Adrenal gland (tissue), 12 donors: ENCODE results near the gene ARHGAP31. TPM values are rescaled to one million over a fixed set of nuclear protein-coding genes. Genes with fewer than 3 reads are reported as not detected.

ENCODE experiments used
- DNase-seq, 7 donors: peaks; one replicate each; pipeline ENCODE4 v3.0.0-alpha.2; 2019 to 2020
- H3K27ac ChIP-seq, 5 donors: fragments of 200-600 bp; sonication (generic) in 4 of 5; 1 replicate in 3 of 5; 2 replicates in 2 of 5; pipeline versions ENCODE4 v1.5.1 to v1.8.0; 2016 to 2020; ENCODE audit warnings: mild to moderate bottlenecking in 1 of 5
- H3K27me3 ChIP-seq: fragments of 200-600 bp; 2 replicates; pipeline ENCODE4 v1.8.0; 2021
- H3K36me3 ChIP-seq, 2 donors: fragments of 200-600 bp; replicated peaks in 1 of 2; 1 replicate in 1 of 2; 2 replicates in 1 of 2; pipeline versions ENCODE4 v1.5.1 to v1.8.0; 2018 to 2022
- H3K4me1 ChIP-seq, 2 donors: fragments of 200-600 bp; replicated peaks in 1 of 2; 1 replicate in 1 of 2; 2 replicates in 1 of 2; pipeline versions ENCODE4 v1.5.1 to v1.8.0; 2018 to 2021
- H3K4me3 ChIP-seq, 4 donors: fragments of 200-600 bp; sonication (generic) in 3 of 4; one replicate each; pipeline ENCODE4 v1.5.1; 2016 to 2018
- H3K9me3 ChIP-seq, 3 donors: fragments of 200-600 bp; sonication (generic) in 1 of 3; replicated peaks in 1 of 3; 1 replicate in 2 of 3; 2 replicates in 1 of 3; pipeline versions ENCODE4 v1.5.1 to v1.8.0; 2016 to 2021
- POLR2A ChIP-seq, 2 donors: fragments of 450-650 bp; IDR thresholded peaks; one replicate each; pipeline ENCODE4 v1.6.1; 2017; ENCODE audit warnings: antibody characterized with exemption in 2 of 2, mild to moderate bottlenecking in 2 of 2, moderate library complexity in 1 of 2
- WGBS, 4 donors: extraction: QIAGEN DNeasy Blood & Tissue Kit in 2 of 4; methylation state at CpG; one replicate each; pipeline versions ENCODE4 v1.1.5 to v1.1.7; 2013 to 2017; 5-methylcytosine and 5-hydroxymethylcytosine counted together
- intact Hi-C, 2 donors: fragments of 100-400 bp; cut with DNase I; formaldehyde crosslinking; loops; one replicate each; pipeline versions ENCODE4 v1.14.1 to v1.15.0; 2022 to 2023
- polyA plus RNA-seq, 3 donors: library from polyadenylated mRNA; stranded (reverse); fragments of 200-250 nt in 2 of 3; fragments of 350-450 nt in 1 of 3; fragmentation: Illumina TruSeq in 1 of 3; extraction: RNeasy Lipid Tissue Mini Kit (QIAGEN cat#74804) in 1 of 3; gene quantifications; one replicate each; pipeline ENCODE4 v1.2.3, GENCODE V29; 2013 to 2014
- total RNA-seq, 9 donors: library from RNA; depleted of rRNA in 4 of 9; stranded (reverse); fragments of >200 nt in 4 of 9; fragments of 120-200 nt in 1 of 9; fragmentation: NEBNext Ultra II Directional in 1 of 9; extraction: Animal tissue kit (Norgen Biotek cat#: 25700) in 1 of 9; gene quantifications; one replicate each; pipeline versions ENCODE4 v1.1.0 to v1.2.4, GENCODE V29; 2013 to 2023
- TF ChIP-seq, protein P1 (sequence below), 6 experiments: fragments of 450-650 bp in 4 of 6; fragments of 200-600 bp in 2 of 6; sonication (generic) in 1 of 6; IDR thresholded peaks; 1 replicate in 5 of 6; 2 replicates in 1 of 6; pipeline versions ENCODE4 v1.5.1 to v1.8.0; 2016 to 2021; ENCODE audit warnings: antibody characterized with exemption in 6 of 6, mild to moderate bottlenecking in 2 of 6, moderate library complexity in 1 of 6
- donor health status: healthy with polysubstance abuse.
- donor health status: Bipolar disorder and iron deficiency.
- donor health status: DM: yes; HTN: yes; CAD: no.
- donor health status: DM: no; HTN: no; CAD: no.
- donor health status: DM: no; HTN: no; CAD: no.
- donor health status: DM: yes; HTN: yes; CAD: no.

The ARHGAP31 gene
- total and polyA plus RNA-seq, 12 donors: 2.9 to 21.8 (median 9.4) TPM

DNA sequence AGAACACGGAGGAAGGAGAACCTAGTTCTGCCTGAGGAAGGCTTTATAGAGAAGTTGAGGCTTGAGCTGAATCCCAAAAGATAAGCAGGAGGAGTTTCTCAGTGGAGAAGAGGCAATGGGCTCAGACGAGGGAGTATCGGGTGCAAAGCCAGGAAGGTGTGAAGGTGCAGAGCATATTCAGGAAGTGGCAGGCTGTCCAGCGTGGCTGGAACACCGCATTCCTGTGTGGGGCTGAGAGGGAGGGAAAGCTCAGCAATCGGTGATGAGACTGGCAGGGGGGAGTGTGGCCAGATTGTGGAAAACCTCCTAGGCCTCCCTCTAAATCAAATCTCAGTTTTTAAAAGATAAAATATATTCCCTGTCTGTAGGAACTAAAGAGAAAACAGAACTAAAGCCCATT lies 63.0 kb downstream of the ARHGAP31 start:
- Histone ChIP-seq H3K27ac (no peak overlapping the region), H3K36me3 (no peaks in the 10 kb centered on the region), H3K4me3 (no peak overlapping the region), H3K9me3 (no peaks in the 10 kb centered on the region), H3K4me1 (peaks cover 0 to 9% of the 10 kb centered on the region in 2 donors), H3K27me3 (no peaks in the 10 kb centered on the region)
- DNase-seq: no peak
- intact Hi-C loops: no loop called here
- WGBS, 4 donors: 43 to 59% (median 51%) methylated on average over 6 of the region's 6 CpGs
- no peak for TF ChIP-seq POLR2A (IDR thresholded peaks at IDR 0.05)
- TF ChIP-seq, protein P1, sequence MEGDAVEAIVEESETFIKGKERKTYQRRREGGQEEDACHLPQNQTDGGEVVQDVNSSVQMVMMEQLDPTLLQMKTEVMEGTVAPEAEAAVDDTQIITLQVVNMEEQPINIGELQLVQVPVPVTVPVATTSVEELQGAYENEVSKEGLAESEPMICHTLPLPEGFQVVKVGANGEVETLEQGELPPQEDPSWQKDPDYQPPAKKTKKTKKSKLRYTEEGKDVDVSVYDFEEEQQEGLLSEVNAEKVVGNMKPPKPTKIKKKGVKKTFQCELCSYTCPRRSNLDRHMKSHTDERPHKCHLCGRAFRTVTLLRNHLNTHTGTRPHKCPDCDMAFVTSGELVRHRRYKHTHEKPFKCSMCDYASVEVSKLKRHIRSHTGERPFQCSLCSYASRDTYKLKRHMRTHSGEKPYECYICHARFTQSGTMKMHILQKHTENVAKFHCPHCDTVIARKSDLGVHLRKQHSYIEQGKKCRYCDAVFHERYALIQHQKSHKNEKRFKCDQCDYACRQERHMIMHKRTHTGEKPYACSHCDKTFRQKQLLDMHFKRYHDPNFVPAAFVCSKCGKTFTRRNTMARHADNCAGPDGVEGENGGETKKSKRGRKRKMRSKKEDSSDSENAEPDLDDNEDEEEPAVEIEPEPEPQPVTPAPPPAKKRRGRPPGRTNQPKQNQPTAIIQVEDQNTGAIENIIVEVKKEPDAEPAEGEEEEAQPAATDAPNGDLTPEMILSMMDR (IDR thresholded peaks at IDR 0.05): no peak

DNA sequence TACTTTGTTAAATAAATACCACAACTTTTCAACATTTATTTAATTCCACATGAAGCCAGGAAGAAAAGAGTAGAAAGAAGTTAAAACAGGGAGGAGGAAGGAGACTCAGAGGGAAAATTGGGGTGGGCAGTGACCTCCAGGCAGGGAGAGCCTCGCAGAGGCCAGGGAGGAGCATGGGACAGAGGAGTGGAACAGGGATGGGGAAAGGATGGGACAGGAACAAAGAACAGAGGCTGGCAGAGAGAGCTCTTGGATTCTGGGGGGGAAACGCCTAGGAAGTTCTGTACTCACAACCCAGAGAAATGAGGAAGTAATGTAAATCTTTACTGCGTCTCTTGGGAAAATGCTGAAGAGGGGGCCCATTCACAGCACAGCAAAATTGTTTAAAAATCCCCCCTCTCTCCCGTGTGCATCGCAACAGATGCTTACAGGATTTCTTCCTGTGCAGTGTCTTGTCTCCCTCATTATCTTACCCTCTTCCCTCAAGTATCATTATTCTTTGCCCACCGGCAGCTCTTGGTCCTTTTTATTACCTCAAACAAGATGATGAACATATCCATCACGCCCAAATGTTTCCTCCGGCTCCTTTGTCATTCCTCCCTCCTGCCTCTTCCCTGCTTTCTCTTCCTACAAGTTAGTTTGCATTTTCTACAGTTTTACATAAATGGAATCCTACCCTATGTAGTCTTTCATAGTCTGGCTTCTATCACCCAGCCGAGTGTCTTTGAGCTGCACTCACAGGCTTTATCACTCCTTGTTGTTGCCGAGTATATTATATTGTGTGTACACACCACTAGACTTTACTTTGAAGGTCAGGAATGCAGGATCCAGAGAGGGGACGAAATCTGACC lies 65.5 kb downstream of the ARHGAP31 start:
- Histone ChIP-seq H3K4me1 (no peaks in the 10 kb centered on the region), H3K9me3 (no peaks in the 10 kb centered on the region), H3K27me3 (no peaks in the 10 kb centered on the region), H3K4me3 (no peak overlapping the region), H3K36me3 (no peaks in the 10 kb centered on the region), H3K27ac (no peak overlapping the region)
- intact Hi-C loops: no loop called here
- no peak for DNase-seq
- no peak for TF ChIP-seq POLR2A (IDR thresholded peaks at IDR 0.05)
- TF ChIP-seq, protein P1 (IDR thresholded peaks at IDR 0.05): no peak
- WGBS, 4 donors: 59 to 66% (median 62%) methylated on average over 11 of the region's 11 CpGs

DNA sequence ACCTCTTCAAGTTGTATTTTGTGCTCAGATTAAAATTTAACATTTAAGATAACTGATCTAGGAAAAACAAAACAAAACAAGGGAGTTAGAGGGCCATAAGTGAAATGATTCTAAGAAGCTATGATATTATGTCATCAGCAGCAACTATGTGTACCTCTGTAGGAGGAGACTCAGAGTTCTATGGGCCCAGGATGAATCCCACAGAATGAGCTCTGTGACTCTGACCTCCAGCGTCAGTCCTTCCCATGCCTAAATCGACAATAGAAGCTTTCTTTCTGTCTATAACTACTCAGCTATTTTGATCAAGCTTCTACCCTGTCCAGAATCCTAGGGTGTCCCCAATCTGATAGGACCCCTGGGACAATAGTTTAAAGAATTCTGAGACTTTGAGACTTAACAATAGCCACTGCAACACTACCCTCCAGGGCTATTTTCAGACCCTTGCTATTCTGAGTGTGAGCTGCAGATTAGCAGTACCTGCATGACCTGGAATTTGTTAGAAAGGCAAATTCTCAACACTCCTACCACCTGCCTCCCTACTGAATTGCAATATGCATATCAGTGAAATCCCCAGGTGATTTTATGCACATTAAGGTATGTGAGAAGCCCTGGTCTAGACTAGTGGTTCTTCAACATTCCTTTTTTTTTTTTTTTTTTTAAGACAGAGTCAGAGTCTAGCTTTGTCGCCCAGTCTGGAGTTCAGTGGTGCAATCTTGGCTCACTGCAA lies 66.7 kb downstream of the ARHGAP31 start:
- 88 to 91% (median 89%) methylated on average over 3 of the region's 3 CpGs for WGBS, 4 donors
- TF ChIP-seq, protein P1 (IDR thresholded peaks at IDR 0.05): no peak
- no peak for TF ChIP-seq POLR2A (IDR thresholded peaks at IDR 0.05)
- no peak overlapping the region for H3K27ac ChIP-seq
- DNase-seq: no peak
- H3K9me3 ChIP-seq: no peaks in the 10 kb centered on the region
- intact Hi-C loops: no loop called here
- no peaks in the 10 kb centered on the region for H3K27me3 ChIP-seq
- no peak overlapping the region for H3K4me3 ChIP-seq
- H3K4me1 ChIP-seq: no peaks in the 10 kb centered on the region
- no peaks in the 10 kb centered on the region for H3K36me3 ChIP-seq

DNA sequence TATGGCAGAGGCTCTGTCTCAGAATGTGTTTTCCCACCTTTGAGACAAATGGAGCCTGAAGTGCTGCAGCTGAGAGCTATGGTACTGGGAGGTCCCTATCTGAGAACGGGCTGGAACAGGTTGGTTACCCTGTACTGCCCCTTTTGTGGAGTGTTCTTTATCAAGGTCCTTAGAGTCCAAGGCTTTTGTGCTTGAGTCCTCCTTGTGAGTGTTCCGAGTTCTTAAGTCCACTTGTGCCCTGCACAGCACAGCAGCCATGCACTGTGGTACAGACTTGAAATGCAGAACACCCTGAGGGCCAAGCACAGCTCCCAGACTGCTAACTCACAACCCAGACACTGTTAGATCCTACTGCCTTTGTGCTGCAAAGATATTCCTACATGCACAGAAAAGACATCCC lies 67.8 kb downstream of the ARHGAP31 start:
- no peak for TF ChIP-seq POLR2A (IDR thresholded peaks at IDR 0.05)
- TF ChIP-seq, protein P1 (IDR thresholded peaks at IDR 0.05): no peak
- 82 to 100% (median 85%) methylated on average over 2 of the region's 2 CpGs for WGBS, 4 donors
- H3K9me3 ChIP-seq: no peaks in the 10 kb centered on the region
- no peaks in the 10 kb centered on the region for H3K36me3 ChIP-seq
- H3K4me1 ChIP-seq: no peaks in the 10 kb centered on the region
- no peak overlapping the region for H3K27ac ChIP-seq
- no peak overlapping the region for H3K4me3 ChIP-seq
- no peaks in the 10 kb centered on the region for H3K27me3 ChIP-seq
- intact Hi-C loops: no loop called here
- DNase-seq: no peak
